ENCODE data around the gene STPG1. TPM values are rescaled to one million over a fixed set of nuclear protein-coding genes. Genes with fewer than 3 reads are reported as not detected.
"Not testable (repeated sequence)": the region's sequence is repeated elsewhere in the genome, so short reads cannot be mapped to it uniquely, and the experiment has no call there.

Gene STPG1
- 10 to 100 TPM in 2 of 6 donors, 1 to 10 TPM in 4; 5.5 to 20.1 (median 8.2) TPM for total RNA-seq

GRCh38 chr1:24413350-24414163 lies at the start of gene STPG1:
Gene STPG1 (minus strand): TSS chr1:24413782. CDS start chr1:24401388, 12,394 bp downstream.
- Histone ChIP-seq H3K36me3 (no peaks in the 10 kb centered on the region), H3K27me3 (no peaks in the 10 kb centered on the region), H3K27ac (peak within 1 kb of the TSS; percentile 75 to 92 (median 83)), H3K4me1 (peaks cover 27 to 48% (median 34%) of the 10 kb centered on the region in 4 donors), H3K9me3 (no peaks in the 10 kb centered on the region), H3K4me3 (peak within 1 kb of the TSS; percentile 69 to 77 (median 74))
- DNase-seq, result peak; percentile 91 to 93
- WGBS, 2 donors, result 6 to 21% methylated on average over 13 to 42 of the region's 48 CpGs
- peak; percentile 88 to 90 for ATAC-seq (ENCODE audit: low FRiP score in 2 of 2)
- no peak for TF ChIP-seq EP300 (IDR thresholded peaks at IDR 0.05)
- peak in 2 of 4 donors; percentile 47 to 59 for TF ChIP-seq POLR2A (IDR thresholded peaks at IDR 0.05)
- TF ChIP-seq POLR2AphosphoS5 (IDR thresholded peaks at IDR 0.05), result peak; percentile 26 to 58
- peak in 1 of 6 experiments; percentile 5 for TF ChIP-seq CTCF (IDR thresholded peaks at IDR 0.05)

- ATAC-seq (ENCODE audit: low FRiP score in 2 of 2); H3K4me3 ChIP-seq; H3K27ac ChIP-seq; H3K27me3 ChIP-seq; DNase-seq; H3K9me3 ChIP-seq: not testable (repeated sequence)
- H3K4me1 ChIP-seq, result peaks cover 0 to 12% (median 0%) of the 10 kb centered on the region in 4 donors
- 88 to 90% methylated on average over 4 of the region's 4 CpGs for whole genome bisulfite sequencing, 2 donors
- H3K36me3 ChIP-seq, result peaks cover 0 to 85% (median 38%) of the 10 kb centered on the region in 4 donors
These were observed 48.5 kb upstream of the STPG1 start for GRCh38 chr1:24462128-24462527.

GRCh38 chr1:24459551-24460266 lies 46.1 kb upstream of the STPG1 start:
- no peaks in the 10 kb centered on the region for H3K9me3 ChIP-seq
- H3K4me3 ChIP-seq, result no peak overlapping the region
- TF ChIP-seq EP300 (IDR thresholded peaks at IDR 0.05) (no peak), POLR2AphosphoS5 (IDR thresholded peaks at IDR 0.05) (no peak), CTCF (IDR thresholded peaks at IDR 0.05) (no peak), POLR2A (IDR thresholded peaks at IDR 0.05) (no peak)
- peaks cover 0 to 93% (median 43%) of the 10 kb centered on the region in 4 donors for H3K36me3 ChIP-seq
- no peaks in the 10 kb centered on the region for H3K4me1 ChIP-seq
- no peak for DNase-seq
- H3K27me3 ChIP-seq, result no peaks in the 10 kb centered on the region
- H3K27ac ChIP-seq, result no peak overlapping the region
- 92% methylated on average over 6 of the region's 6 CpGs for WGBS, 2 donors
- no peak for ATAC-seq (ENCODE audit: low FRiP score in 2 of 2)

GRCh38 chr1:24457866-24458265 lies 44.3 kb upstream of the STPG1 start:
- H3K36me3 ChIP-seq, result peaks cover 0 to 94% (median 45%) of the 10 kb centered on the region in 4 donors
- H3K27me3 ChIP-seq, result no peaks in the 10 kb centered on the region
- no peak overlapping the region for H3K27ac ChIP-seq
- H3K9me3 ChIP-seq, result no peaks in the 10 kb centered on the region
- DNase-seq (no peak), ATAC-seq (ENCODE audit: low FRiP score in 2 of 2) (no peak)
- H3K4me1 ChIP-seq, result no peaks in the 10 kb centered on the region
- no peak overlapping the region for H3K4me3 ChIP-seq
- WGBS, 2 donors, result 93 to 97% methylated on average over 2 to 3 of the region's 3 CpGs
- no peak for TF ChIP-seq EP300 (IDR thresholded peaks at IDR 0.05)
- TF ChIP-seq POLR2A (IDR thresholded peaks at IDR 0.05), result no peak
- no peak for TF ChIP-seq CTCF (IDR thresholded peaks at IDR 0.05)
- TF ChIP-seq POLR2AphosphoS5 (IDR thresholded peaks at IDR 0.05), result no peak

GRCh38 chr1:24455272-24455671 lies 41.7 kb upstream of the STPG1 start:
- no peak for ATAC-seq (ENCODE audit: low FRiP score in 2 of 2)
- H3K27ac ChIP-seq, result no peak overlapping the region
- WGBS, 2 donors, result 96 to 99% methylated on average over 5 of the region's 5 CpGs
- H3K4me3 ChIP-seq, result no peak overlapping the region
- peaks cover 3 to 92% (median 47%) of the 10 kb centered on the region in 4 donors for H3K36me3 ChIP-seq
- H3K4me1 ChIP-seq, result no peaks in the 10 kb centered on the region
- H3K27me3 ChIP-seq, result no peaks in the 10 kb centered on the region
- TF ChIP-seq POLR2AphosphoS5 (IDR thresholded peaks at IDR 0.05) (no peak), CTCF (IDR thresholded peaks at IDR 0.05) (no peak), POLR2A (IDR thresholded peaks at IDR 0.05) (no peak), EP300 (IDR thresholded peaks at IDR 0.05) (no peak)
- H3K9me3 ChIP-seq, result no peaks in the 10 kb centered on the region
- no peak for DNase-seq

All from upper lobe of left lung (tissue), 6 donors.